ENCODE data around the gene MEG3. TPM values are rescaled to one million over a fixed set of nuclear protein-coding genes. Genes with fewer than 3 reads are reported as not detected.

Gene MEG3
- total RNA-seq, 1 experiment from 2014 or later = 62.4 TPM

DNA sequence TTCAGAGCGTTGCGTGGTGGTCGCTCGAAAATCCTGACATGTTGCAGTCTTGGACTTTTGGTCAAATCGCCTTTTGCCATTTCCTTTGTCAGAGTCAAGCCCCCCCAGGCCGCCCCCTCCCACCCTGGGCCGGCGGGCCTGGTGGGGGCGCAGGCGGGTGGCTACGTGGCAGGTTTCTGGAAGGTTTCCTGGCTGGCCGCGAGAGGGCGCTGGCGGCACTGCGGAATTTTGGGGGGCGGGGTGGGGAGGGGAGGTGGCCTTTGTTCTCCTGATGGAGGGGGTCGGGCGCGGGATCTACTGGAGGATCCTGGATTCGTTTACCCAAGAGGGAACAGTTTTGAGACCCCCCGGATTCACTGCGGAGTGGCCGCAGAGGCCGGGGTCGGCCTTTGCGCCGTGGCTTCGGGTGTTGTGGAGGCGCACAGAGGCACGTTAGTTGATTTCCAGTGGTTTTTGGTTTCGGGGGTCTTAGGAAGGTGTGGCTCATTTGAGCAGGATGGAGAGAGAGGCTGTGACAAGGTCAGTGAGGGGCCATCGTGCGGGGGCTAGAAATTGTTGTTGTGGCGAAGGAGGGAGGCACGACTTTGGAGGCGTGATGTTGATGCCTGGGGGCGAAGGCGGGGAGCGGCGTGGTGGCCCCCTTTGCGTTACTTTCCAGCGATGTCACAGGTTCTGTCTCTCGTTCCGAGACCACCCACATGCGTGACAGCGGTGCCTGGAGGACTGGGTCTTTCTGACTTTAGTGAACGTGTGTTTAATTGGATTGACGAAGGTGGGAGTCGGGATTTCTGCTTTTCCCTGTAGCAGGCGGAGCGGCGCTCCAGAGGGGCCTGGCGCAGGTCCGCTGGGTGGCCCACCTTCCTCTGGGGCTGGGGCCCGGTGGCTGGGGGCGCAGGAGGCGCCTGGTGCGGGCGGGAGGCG is 1.4 kb downstream of the MEG3 start:
- H3K4me3 ChIP-seq (ENCODE audit: low read depth in 2 of 2, low read length in 2 of 2) = peak overlapping the region; percentile 55 to 83
- in situ Hi-C loops (cut with HindIII; ENCODE audit: low pct_unique_long_range_greater_than_20kb, low sequenced_read_pairs) (no loop called here), intact Hi-C loops (cut with micrococcal nuclease; ENCODE audit: unreplicated experiment) (loop anchor here (5.0 kb wide), 1 partner anchor 160 kb away; no protein-coding TSS in a partner anchor)

More for the DNA sequence above, 1.4 kb downstream of the MEG3 start:
- Histone ChIP-seq H3K27ac (ENCODE audit: low read length) (peak overlapping the region; percentile 60), H3K4me1 (ENCODE audit: control insufficient read depth, insufficient read depth, low read length) (peaks cover 4% of the 10 kb centered on the region; the same call in 1 of the 2 replicates), H3K27me3 (ENCODE audit: control insufficient read depth, insufficient read depth, low read length) (no peaks in the 10 kb centered on the region), H3K36me3 (ENCODE audit: control insufficient read depth, insufficient read depth, low read length) (no peaks in the 10 kb centered on the region), H3K9me3 (ENCODE audit: control insufficient read depth, insufficient read depth, low read depth, low read length) (no peaks in the 10 kb centered on the region)
- TF ChIP-seq REST (IDR thresholded peaks at IDR 0.05; ENCODE audit: insufficient read depth in 1 of 2, low read depth in 2 of 2, low read length in 1 of 2) = no peak
- no peak for TF ChIP-seq SIN3A (IDR thresholded peaks at IDR 0.05; ENCODE audit: borderline replicate concordance, insufficient read depth, low read depth, low read length)
- TF ChIP-seq TCF7L2 (IDR thresholded peaks at IDR 0.05; ENCODE audit: low read depth, low read length) = no peak
- TF ChIP-seq, protein P1, sequence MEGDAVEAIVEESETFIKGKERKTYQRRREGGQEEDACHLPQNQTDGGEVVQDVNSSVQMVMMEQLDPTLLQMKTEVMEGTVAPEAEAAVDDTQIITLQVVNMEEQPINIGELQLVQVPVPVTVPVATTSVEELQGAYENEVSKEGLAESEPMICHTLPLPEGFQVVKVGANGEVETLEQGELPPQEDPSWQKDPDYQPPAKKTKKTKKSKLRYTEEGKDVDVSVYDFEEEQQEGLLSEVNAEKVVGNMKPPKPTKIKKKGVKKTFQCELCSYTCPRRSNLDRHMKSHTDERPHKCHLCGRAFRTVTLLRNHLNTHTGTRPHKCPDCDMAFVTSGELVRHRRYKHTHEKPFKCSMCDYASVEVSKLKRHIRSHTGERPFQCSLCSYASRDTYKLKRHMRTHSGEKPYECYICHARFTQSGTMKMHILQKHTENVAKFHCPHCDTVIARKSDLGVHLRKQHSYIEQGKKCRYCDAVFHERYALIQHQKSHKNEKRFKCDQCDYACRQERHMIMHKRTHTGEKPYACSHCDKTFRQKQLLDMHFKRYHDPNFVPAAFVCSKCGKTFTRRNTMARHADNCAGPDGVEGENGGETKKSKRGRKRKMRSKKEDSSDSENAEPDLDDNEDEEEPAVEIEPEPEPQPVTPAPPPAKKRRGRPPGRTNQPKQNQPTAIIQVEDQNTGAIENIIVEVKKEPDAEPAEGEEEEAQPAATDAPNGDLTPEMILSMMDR (IDR thresholded peaks at IDR 0.05) = peak; percentile 85
- ChIA-PET POLR2A (no interaction called here), CTCF (interaction anchor here (0.8 kb wide), 1 partner anchor 27 kb away, joined by 5 read pairs; no protein-coding TSS in a partner anchor)
- ATAC-seq (peak; percentile 50), DNase-seq (ENCODE audit: low read depth, low spot score) (no peak)
- no TSS peak for BruUV-seq (replicated peaks)

All from Panc1 (cell line).